ENCODE results near the gene PLET1. TPM values are rescaled to one million over a fixed set of nuclear protein-coding genes. Genes with fewer than 3 reads are reported as not detected.

PLET1 gene
- total and polyA plus RNA-seq, 9 of the 15 experiments (the other 6 are each of a cell fraction or from before 2014, with no cell fraction given), result not detected

GRCh38 chr11:112297248-112297866, 36.7 kb upstream of the PLET1 start:
- ATAC-seq (no peak), DNase-seq (ENCODE audit: extremely low read depth in 1 of 4, low spot score in 3 of 4) (no peak), FAIRE-seq (no peak)
- Histone ChIP-seq H3K36me3 (ENCODE audit: control insufficient read depth, insufficient read depth, low read length) (no peaks in the 10 kb centered on the region), H3K79me2 (ENCODE audit: control insufficient read depth, insufficient read depth, low read length) (no peaks in the 10 kb centered on the region), H4K20me1 (replicated peaks; ENCODE audit: control insufficient read depth, insufficient read depth, low read length) (0 out of 2 replicates have a peak, but pooled peaks cover 6% of the 10 kb centered on the region), H3K4me3 (no peak overlapping the region), H2AFZ (ENCODE audit: low read depth, low read length) (no peak overlapping the region), H3K27me3 (ENCODE audit: control insufficient read depth in 2 of 2, insufficient read depth in 2 of 2, low read length in 2 of 2) (peaks cover 0 to 25% of the 10 kb centered on the region in 2 experiments; a peak in 2 of 5 replicates), H3K4me1 (replicated peaks in 1 of 2; ENCODE audit: control insufficient read depth in 2 of 2, insufficient read depth in 2 of 2, low read length in 2 of 2) (peaks cover 4 to 7% of the 10 kb centered on the region in 2 experiments; a peak in 3 of 5 replicates), H3K9me1 (ENCODE audit: control insufficient read depth, insufficient read depth, low read length) (no peaks in the 10 kb centered on the region), H3K4me2 (ENCODE audit: insufficient read depth, low read length) (no peak overlapping the region), H3K9ac (ENCODE audit: insufficient read depth in 1 of 2, low read depth in 2 of 2, low read length in 2 of 2) (no peak overlapping the region), H3K27ac (ENCODE audit: extremely low read depth, low read depth, low read length) (no peak overlapping the region), H3K9me3 (replicated peaks; ENCODE audit: control insufficient read depth, insufficient read depth, low read depth, low read length) (no peaks in the 10 kb centered on the region)
- in situ Hi-C loops (cut with MboI), result no loop called here
- BruUV-seq (replicated peaks), result no TSS peak
- WGBS (ENCODE audit: insufficient coverage, low coverage, missing lambda C conversion rate), result 19% methylated on average over 7 of the region's 7 CpGs
- POLR2A ChIA-PET, result no interaction called here
- intact Hi-C loops (cut with micrococcal nuclease), result no loop called here
- TF ChIP-seq ATF4 (CRISPR knock-in tag; IDR thresholded peaks at IDR 0.05) (no peak), CREB1 (IDR thresholded peaks at IDR 0.05) (no peak), CREB1 (CRISPR knock-in tag; IDR thresholded peaks at IDR 0.05) (no peak), ZBTB33 (CRISPR knock-in tag; IDR thresholded peaks at IDR 0.05) (no peak), ZBTB1 (CRISPR knock-in tag; IDR thresholded peaks at IDR 0.05; ENCODE audit: borderline replicate concordance, low read depth) (no peak), TRIM24 (IDR thresholded peaks at IDR 0.05) (no peak)
- CTCF ChIA-PET (ENCODE audit: low intra/inter-chr PET ratio), result no interaction called here
